ENCODE measurements around the gene SLC27A3.
A peak's percentile ranks its signal among the peaks of the same experiment; 100 is the strongest.
"Not testable (repeated sequence)": the region's sequence is repeated elsewhere in the genome, so short reads cannot be mapped to it uniquely, and the experiment has no call there.

SLC27A3 gene

GRCh38 chr1:153780551-153780950, 5.3 kb downstream of the SLC27A3 start:
- no peak for DNase-seq

DNA sequence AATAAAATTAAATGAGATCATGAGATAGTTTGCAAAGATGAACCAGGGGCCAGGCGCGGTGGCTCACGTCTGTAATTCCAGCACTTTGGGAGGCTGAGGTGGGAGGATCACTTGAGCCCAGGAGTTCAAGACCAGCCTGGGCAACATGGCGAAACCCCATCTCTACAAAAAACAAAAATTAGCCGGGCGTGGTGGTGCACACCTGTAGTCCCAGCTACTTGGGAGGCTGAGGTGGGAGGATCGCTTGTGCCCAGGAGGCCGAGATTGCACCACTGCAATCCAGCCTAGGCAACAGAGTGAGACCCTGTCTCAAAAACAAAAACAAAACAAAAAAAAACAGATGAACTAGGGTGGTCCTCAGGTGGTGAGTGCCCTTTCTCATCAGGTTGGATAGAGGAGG, 7.4 kb downstream of the SLC27A3 start:
- not testable (repeated sequence) for DNase-seq

GRCh38 chr1:153783233-153784190, 8.3 kb downstream of the SLC27A3 start:
- peak; percentile 78 for DNase-seq

DNA sequence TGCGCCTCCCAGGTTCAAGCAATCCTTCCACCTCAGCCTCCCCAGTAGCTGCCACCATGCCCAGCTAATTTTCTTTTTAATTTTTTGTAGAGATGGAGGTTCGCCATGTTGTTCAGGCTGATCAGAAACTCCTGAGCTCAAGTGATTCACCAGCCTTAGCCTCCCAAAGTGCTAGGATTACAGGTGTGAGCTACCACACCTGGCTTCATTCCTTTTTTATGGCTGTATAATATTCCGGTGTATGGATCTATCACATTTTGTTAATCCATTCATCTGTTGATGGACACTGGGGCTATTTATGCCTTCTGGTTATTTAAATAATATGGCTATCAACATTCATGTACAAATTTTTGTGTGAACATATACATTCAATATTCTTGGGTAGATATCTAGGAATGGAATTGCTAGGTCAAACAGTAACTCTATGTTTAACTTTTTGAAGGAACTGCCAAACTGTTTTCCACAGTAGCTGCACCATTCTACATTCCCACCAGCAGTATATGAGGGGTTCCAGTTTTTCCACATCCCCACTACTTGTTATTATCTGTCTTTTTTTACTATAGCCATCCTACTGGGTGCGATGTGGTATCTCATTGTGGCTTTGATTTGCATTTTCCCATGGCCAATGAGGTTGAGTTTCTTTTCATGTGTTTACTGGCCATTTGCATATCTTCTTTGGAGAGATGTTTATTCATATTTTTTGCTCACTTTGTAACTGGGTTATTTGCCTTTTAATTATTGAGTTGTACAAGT, 11.0 kb downstream of the SLC27A3 start:
- DNase-seq: no peak

DNA sequence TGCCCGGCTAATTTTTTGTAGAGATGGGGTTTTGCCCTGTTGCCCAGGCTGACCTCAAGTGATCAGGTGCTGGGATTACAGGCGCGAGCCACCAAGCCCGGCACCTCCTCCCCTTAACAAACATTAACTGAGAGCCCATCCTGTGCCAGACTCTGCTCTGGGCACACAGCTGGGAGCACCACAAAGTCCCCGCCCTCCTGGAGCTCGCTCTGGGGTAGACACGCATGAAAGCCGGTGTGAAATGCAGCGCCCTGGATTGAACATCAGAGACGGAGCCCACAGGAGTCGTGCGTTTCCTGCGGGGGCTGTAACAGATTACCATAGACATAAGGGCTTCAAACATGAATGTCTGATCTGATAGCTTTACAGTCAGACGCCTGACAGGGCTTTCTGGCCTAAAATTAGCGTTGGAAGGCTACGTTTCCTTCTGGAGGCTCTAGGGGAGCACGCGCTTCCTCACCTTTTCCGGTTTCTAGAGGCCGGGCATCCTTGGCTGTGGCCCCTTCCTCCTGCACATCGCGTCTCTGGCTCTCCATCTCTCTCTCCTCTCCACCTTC, 14.3 kb downstream of the SLC27A3 start:
- DNase-seq: peak; percentile 56

- DNase-seq: peak; percentile 42
These were observed 15.2 kb downstream of the SLC27A3 start for GRCh38 chr1:153790313-153790965.

DNA sequence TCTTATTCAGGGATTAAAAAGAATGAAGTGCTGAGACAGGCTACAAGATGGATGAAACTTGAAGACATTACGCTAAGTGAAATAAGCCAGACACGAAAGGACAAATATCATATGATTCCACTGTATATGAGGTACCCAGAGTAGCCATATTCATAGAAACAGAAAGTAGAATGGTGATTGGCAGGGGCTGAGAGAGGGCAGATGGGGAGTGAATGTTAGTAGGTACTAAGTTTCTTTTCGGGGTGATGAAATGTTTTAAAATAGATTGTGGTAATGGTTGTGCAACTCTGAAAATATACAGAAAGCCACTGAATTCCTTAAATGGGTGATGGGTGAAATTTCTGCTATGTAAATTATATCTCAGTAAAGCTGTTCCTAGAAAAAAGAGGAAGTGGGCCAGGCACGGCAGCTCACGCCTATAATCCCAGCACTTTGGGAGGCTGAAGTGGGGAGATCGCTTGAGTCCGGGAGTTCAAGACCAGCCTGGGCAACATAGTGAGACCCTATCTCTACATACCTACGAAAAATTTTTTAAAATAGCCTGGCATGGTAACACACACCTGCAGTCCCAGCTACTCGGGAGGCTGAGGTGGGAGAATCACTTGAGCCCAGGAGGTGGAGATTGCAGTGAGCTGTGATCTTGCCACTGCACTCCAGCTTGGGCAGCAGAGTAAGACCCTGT, 15.9 kb downstream of the SLC27A3 start:
- DNase-seq: no peak

GRCh38 chr1:153791648-153792253, 16.5 kb downstream of the SLC27A3 start:
- DNase-seq: no peak

DNA sequence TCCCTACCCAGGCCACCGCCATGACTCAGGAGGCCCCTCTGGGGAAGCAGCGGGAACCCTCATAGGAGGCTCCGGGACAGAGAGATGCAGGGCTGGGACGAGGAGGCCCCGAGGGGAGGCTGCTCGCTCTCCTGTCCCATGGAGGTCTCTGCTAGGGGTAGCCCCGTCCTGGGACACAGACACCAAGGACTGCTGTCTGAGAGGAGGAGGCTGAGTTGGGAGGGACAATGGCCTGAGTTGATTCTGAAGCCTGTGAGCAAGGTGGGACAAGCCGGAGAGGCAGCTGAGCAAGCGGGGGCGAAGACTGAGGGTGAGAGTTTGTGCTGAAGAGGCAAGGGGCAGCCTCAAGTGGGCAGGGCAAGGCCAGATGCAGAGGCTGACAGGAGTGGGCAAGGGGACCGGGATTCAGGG, 17.4 kb downstream of the SLC27A3 start:
- no peak for DNase-seq

GRCh38 chr1:153793261-153793972, 18.2 kb downstream of the SLC27A3 start:
- no peak for DNase-seq

DNA sequence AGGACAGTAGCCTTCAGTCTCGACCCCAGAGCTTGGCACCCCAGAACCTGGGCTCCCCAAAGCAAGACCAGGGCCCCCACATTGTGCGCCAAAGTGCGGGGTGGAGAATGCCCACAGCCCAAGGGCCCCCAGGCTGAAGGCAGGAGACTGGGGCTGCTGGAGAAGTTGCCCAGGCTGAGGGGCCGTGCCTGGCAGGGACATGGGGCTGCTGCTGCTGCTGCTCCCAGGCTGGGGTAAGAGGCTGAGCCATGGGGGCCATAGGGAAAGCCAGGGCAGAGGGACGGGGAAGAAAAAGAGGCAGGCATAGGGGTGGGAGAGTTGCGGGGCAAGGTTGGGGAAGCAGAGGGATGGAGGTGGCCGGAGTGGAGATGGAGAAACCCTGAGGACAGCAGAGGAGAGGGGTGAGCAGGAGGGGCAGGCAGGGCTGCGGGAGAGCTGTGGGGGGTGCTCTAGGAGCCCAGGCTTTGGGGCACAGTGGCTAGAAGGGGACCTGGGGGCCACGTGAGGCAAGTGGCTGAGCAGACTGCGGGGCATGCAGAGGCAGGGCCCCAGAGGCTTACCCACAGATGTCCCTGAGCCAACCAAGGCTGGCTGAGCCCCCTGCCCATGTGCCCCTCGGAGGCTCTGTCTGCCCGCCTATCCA, 18.9 kb downstream of the SLC27A3 start:
- no peak for DNase-seq

DNA sequence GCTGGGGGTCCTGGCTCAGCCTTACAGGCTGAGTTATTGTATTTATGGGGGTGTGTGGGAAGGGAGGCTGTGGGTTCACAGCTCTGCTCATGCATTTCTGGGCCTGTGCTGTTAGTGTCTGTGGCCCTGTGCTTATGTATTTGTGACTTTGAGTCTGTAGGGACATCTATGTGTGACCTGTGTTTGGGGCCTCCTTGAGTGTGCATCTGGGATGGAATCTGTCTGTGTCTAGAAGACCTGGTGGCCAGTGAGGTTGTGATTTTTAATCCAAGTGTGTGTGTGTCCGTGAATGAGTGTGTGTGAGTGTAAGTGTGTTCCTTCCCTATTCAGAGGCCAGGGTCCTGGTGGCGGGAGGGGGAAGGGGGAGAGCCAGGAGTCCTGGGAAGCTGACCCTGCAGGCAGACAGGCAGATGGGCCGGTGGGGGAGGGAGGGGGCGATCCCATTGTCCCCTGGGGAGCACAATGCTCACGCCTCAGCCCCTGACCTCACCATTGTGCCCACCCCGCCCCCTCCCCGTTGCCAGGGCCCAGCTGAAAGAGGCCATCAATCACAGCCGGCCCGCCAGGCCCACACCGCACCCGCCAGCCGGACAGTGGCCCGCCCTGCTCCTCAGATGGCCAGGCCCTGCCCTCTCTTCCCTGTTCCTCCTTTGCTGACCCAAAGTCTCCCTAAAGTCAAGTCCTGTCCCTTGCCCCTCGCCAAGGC, 19.6 kb downstream of the SLC27A3 start:
- DNase-seq: no peak

DNA sequence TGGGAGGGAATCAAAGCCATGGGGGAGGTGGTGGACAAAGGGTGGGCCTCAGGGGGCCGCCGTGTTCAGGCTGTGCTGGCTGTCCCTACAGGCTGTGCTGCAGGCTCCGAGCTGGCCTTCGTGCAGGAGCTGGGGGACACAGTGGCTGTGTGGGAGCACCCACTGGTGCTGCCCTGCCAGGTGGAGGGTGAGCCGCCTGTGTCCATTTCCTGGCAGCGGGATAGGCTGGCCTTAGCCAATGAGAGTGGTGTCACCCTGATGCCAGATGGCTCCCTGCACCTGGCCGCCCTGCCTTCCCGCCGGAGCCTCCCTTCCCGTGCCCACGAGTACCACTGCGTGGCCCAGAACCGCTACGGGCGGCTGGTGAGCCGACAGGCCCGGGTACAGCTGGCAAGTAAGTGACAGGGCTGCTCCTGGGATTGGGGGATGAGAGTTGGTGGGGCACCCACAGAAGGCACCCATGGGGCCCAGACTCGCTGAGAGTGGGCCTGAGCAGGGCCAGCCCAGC, 20.2 kb downstream of the SLC27A3 start:
- no peak for DNase-seq

DNA sequence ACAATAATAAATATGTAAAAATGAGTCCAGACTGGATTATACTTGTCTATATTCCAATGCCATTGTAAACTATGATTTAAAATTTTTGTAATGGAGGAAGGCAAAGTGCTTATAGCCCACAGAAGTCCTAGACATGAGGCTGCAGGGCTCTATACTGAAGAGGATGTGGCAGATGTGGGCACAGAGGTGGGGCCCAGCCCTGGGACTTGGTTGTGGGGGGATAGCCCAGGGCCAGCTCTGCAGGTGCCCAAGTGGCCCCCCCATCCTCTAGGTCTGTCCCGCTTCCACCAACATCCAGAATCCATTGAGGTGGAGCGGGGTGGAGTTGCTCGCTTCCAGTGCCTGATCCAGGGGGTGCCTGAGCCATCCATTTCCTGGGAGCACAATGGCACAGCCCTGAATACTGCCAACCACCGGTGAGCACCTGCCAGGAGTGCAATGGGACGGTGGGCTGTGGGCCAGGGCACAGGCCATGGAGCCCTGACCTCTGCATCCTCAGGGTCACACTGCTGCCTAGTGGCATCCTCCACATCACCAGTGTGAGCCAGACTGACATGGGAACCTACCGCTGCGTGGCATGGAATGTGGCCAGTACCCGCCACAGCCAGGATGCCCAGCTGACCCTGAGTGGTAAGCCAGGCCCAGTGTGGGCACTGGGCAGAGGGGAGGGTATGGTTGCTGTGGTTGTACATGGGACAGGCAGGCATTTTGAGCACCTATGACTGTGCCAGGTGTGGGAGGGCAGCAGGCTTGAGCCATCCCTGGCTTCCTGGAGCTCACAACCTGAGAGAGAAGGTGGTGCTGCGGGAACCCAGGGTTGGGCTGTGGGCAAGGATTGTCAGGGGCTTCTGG, 21.0 kb downstream of the SLC27A3 start:
- DNase-seq: no peak

DNA sequence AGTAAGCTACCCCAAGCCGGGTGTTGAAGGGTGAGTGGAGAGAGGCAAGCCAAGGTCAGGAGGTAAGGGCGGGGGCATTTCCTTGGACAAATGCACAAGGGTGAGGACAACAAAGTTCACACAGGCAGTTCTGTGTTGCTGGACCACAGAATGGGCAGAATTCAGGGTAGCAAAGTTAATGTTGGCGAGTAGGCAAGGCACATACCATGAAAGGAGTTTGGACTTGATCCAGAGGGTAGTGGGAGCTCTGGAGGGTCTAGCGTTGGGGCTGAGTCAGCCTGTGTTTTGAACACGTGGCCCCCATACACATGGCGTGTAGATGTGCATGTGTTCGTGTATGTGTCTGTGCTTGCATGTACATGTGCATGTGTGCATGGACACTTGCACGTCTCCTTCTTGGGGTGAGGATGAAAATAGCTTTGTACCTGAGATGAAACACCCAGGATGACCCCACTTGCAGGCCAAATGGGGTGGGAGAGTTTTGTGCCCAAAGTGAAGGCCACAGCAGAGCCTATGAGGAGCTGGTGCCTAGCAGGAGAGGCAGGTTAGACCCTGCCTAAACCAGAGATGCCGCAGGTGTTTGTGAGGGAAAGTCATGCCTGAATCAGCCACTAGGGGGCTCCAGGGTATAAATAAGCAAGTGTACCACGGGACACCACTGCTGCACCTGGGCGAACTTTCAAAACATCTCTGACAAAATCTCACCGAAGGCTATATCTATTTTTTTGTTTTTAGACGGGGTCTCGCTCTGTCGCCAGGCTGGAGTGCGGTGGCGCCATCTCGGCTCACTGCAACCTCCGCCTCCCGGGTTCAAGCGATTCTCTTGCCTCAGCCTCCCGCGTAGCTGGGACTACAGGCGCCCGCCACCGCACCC, 21.8 kb downstream of the SLC27A3 start:
- DNase-seq: no peak

DNA sequence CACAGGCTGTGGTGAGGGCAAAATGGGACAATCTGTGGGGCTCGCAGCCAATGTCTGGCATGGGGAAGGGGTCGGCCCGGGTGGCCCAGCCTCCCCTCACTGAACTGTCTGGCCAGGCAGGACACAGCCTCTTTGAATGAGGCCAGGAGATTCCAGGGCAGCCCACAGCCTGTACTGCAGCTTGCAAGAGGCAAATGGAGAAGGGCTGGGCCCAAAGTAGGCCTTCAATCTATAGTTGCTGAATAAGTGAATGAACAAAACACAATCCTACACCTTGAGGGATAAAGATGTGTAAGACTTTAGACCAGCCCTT, 23.2 kb downstream of the SLC27A3 start:
- DNase-seq: no peak

- no peak for DNase-seq
These were observed 23.8 kb downstream of the SLC27A3 start for GRCh38 chr1:153799016-153799415.

Measured in NCI-H510A (cell line).